ENCODE measurements around the gene SIAH1. TPM values are rescaled to one million over a fixed set of nuclear protein-coding genes. Genes with fewer than 3 reads are reported as not detected.

Gene SIAH1
- total and polyA plus RNA-seq, 2 of the 8 experiments (the other 6 are each of a cell fraction or from before 2014, with no cell fraction given) = 19.5 to 33.9 TPM

- TF ChIP-seq POU5F1 (IDR thresholded peaks at IDR 0.05; ENCODE audit: low read depth, low read length) (no peak), RBBP5 (IDR thresholded peaks at IDR 0.05; ENCODE audit: borderline replicate concordance, low read depth, low read length) (no peak), CBX8 (IDR thresholded peaks at IDR 0.05; ENCODE audit: borderline replicate concordance, low read depth, low read length) (no peak), CHD1 (IDR thresholded peaks at IDR 0.05; ENCODE audit: low read depth, low read length) (no peak), ATF2 (IDR thresholded peaks at IDR 0.05; ENCODE audit: low read length) (no peak)
Observed at GRCh38 chr16:48430890-48431289, 45.7 kb upstream of the SIAH1 start (continued).

Data from H1 (cell line).